ENCODE measurements around the gene OXSR1. TPM values are rescaled to one million over a fixed set of nuclear protein-coding genes. Genes with fewer than 3 reads are reported as not detected.
A peak's percentile ranks its signal among the peaks of the same experiment; 100 is the strongest.

OXSR1 gene
- total and polyA plus RNA-seq, 5 donors = 12.9 to 39.1 (median 24.1) TPM

DNA sequence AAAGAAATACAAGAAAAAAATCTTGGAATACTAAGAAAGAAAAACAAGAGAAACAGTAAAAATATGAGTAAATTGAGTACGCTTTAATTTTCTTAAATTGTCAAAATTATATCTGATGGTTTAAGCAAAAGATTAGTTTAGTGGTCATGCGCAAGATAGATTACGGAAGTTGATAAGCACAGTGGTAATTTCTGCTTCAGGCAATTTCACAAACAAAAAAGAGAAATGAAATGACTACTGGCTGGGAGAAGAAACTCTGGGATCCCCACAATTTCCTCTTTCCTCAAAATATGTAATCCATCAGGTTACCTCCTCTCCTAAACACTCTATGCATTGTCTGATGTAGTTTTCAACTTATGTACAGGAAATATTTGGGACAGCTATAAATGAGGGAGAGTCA, 17.9 kb upstream of the OXSR1 start:
- Histone ChIP-seq H3K27ac (ENCODE audit: low read length) (no peak overlapping the region), H3K9me3 (ENCODE audit: control insufficient read depth, low read length) (no peaks in the 10 kb centered on the region), H3K4me1 (ENCODE audit: control insufficient read depth, insufficient read depth, low read length) (no peaks in the 10 kb centered on the region), H3K4me3 (ENCODE audit: low read length) (no peak overlapping the region), H3K27me3 (ENCODE audit: control insufficient read depth, insufficient read depth) (no peaks in the 10 kb centered on the region)
- 90% methylated on average over 3 of the region's 3 CpGs for WGBS
- intact Hi-C loops (cut with DNase I) = no loop called here
- ATAC-seq = no peak
- DNase-seq = no peak

DNA sequence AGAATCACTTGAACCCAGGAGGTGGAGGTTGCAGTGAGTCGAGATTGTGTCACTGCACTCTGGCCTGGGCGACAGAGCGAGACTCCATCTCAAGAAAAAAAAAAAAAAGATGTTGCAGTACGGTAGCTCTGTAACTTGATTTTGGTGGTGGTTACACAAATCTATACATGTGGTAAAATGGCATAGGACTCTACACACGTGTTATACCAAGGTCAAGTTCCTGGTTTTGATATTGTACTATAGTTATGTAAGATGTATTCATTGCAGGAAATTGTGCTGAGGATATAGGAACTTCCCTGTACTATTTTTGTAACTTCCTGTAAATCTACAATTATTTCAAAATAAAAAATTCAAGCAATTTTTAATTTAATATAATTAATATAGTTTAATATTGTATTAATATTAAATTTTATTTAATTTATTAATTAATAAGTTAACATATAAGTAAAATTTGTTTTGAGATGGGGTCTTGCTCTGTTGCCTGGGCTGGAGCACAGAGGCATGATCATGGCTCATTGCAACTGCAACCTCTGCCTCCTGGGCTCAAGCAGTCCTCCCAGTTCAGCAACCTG, 16.9 kb upstream of the OXSR1 start:
- Histone ChIP-seq H3K9me3 (ENCODE audit: control insufficient read depth, low read length) (no peaks in the 10 kb centered on the region), H3K27me3 (ENCODE audit: control insufficient read depth, insufficient read depth) (no peaks in the 10 kb centered on the region), H3K4me3 (ENCODE audit: low read length) (no peak overlapping the region), H3K4me1 (ENCODE audit: control insufficient read depth, insufficient read depth, low read length) (no peaks in the 10 kb centered on the region), H3K27ac (ENCODE audit: low read length) (no peak overlapping the region)
- DNase-seq = no peak
- no peak for ATAC-seq
- intact Hi-C loops (cut with DNase I) = no loop called here
- WGBS = 77% methylated on average over 5 of the region's 5 CpGs

DNA sequence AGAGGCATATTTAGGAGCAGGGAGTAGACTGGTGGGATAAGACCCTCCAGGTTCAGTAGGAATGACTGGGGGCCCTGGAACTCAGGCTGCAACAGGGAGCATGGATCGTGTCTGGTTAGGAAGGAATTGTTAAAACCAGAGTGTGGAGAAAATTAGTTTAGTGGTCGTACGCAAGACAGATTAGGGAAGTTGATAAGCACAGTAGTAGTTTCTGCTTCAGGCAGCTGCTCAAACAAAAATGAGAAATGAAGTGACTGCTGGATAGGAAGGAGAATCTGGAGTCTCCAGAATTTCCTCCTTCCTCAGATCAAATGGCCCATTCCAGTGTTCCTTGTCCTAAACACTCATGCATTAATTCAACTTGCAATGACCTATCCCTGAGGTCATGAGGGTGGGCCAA, 15.6 kb upstream of the OXSR1 start:
- Histone ChIP-seq H3K4me1 (ENCODE audit: control insufficient read depth, insufficient read depth, low read length) (no peaks in the 10 kb centered on the region), H3K27ac (ENCODE audit: low read length) (no peak overlapping the region), H3K27me3 (ENCODE audit: control insufficient read depth, insufficient read depth) (no peaks in the 10 kb centered on the region), H3K4me3 (ENCODE audit: low read length) (no peak overlapping the region), H3K9me3 (ENCODE audit: control insufficient read depth, low read length) (no peaks in the 10 kb centered on the region)
- intact Hi-C loops (cut with DNase I) = no loop called here
- DNase-seq (no peak), ATAC-seq (peak in 1 of 2 donors; percentile 31)
- WGBS = 51% methylated on average over 3 of the region's 3 CpGs

DNA sequence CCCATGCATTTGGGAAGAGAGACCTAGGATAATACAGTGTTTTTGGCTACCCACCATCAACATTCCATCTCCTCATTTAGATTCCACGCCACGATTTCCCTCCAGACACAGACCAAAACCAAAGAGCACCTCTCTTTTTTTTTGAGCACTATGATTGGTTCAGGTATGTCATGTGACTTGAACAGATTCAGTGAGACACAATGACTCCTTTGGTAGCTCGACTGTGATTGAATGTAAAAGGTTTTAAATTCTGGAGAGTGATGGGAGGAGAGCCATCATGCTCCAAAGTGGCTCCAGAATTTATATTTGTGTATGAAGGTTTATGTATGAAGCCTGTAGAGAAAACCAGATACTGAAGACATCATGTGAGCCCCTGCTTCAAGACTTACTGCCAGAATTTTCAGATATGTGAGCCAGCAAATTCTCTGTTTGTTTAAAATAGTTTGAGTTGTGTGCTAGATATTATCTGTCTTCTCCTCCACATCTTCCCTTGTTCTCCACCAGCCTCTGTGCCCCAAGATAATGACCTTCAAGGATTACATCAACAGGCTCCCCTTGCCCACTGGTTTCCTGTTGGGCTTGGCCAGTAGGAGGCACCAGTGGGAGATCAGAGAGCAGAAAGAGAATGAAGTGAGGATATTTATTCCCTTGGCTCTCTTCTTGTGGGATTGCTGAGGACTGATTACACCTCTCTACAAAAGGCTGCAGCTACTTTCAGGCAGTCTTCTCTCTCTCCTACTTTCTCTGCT, 14.4 kb upstream of the OXSR1 start:
- 79% methylated on average over 3 of the region's 3 CpGs for WGBS
- ATAC-seq = no peak
- no peak for DNase-seq
- Histone ChIP-seq H3K27me3 (ENCODE audit: control insufficient read depth, insufficient read depth) (no peaks in the 10 kb centered on the region), H3K27ac (ENCODE audit: low read length) (no peak overlapping the region), H3K4me3 (ENCODE audit: low read length) (no peak overlapping the region), H3K9me3 (ENCODE audit: control insufficient read depth, low read length) (no peaks in the 10 kb centered on the region), H3K4me1 (ENCODE audit: control insufficient read depth, insufficient read depth, low read length) (no peaks in the 10 kb centered on the region)
- intact Hi-C loops (cut with DNase I) = no loop called here

DNA sequence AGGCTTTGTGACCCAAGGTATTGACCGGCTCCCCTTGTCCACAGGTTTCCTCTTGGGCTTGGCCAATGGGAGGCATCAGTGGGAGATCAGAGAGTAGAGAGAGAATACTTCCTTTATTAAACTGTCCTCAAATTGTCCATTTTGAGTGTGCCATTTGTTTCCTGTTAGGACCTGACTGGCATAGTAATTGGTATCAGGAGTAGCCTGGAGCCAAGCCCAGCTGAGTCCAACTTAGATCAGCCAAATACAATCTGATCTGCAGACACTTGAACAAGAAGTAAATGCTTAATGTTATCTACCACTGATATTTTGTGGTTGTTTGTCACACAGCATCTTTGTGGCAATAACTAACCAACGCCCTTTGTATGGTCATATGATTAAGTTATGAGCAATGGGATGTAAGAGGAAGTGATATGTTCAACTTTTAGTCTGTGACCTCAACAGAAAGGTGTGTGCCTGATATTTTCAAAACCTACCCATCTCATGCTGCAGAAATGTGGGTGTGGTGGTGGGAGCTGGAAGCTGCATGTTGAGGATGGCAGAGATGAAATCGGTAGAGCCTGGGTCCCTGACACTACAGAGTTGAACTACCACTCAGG, 13.6 kb upstream of the OXSR1 start:
- ATAC-seq = no peak
- intact Hi-C loops (cut with DNase I) = no loop called here
- H3K9me3 ChIP-seq (ENCODE audit: control insufficient read depth, low read length) = no peaks in the 10 kb centered on the region
- H3K4me3 ChIP-seq (ENCODE audit: low read length) = no peak overlapping the region
- 90% methylated on average over 3 of the region's 3 CpGs for WGBS
- no peak overlapping the region for H3K27ac ChIP-seq (ENCODE audit: low read length)
- H3K27me3 ChIP-seq (ENCODE audit: control insufficient read depth, insufficient read depth) = no peaks in the 10 kb centered on the region
- DNase-seq = no peak
- no peaks in the 10 kb centered on the region for H3K4me1 ChIP-seq (ENCODE audit: control insufficient read depth, insufficient read depth, low read length)

DNA sequence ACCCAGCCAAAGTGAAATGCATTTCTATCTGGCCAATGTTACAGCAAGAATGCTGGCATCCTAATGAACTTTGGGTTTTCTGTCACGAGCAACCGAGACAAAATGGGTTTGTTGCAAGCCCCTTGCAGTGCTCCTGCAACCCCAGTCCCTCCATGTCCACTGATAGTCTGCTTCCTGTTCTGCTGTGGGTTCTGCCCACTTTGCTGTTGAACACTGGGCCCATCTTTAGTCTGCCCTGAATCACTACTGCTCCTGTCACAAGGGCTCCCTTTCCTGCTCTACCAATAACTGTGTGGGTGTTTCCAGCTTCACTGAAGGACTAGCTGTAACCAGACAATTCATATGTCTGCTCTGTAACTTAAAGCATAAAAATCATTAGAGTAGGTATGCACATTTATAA, 12.7 kb upstream of the OXSR1 start:
- Histone ChIP-seq H3K27me3 (ENCODE audit: control insufficient read depth, insufficient read depth) (no peaks in the 10 kb centered on the region), H3K27ac (ENCODE audit: low read length) (no peak overlapping the region), H3K4me3 (ENCODE audit: low read length) (no peak overlapping the region), H3K9me3 (ENCODE audit: control insufficient read depth, low read length) (no peaks in the 10 kb centered on the region), H3K4me1 (ENCODE audit: control insufficient read depth, insufficient read depth, low read length) (no peaks in the 10 kb centered on the region)
- intact Hi-C loops (cut with DNase I) = no loop called here
- no peak for ATAC-seq
- 93% methylated on average over 2 of the region's 2 CpGs for WGBS
- no peak for DNase-seq

DNA sequence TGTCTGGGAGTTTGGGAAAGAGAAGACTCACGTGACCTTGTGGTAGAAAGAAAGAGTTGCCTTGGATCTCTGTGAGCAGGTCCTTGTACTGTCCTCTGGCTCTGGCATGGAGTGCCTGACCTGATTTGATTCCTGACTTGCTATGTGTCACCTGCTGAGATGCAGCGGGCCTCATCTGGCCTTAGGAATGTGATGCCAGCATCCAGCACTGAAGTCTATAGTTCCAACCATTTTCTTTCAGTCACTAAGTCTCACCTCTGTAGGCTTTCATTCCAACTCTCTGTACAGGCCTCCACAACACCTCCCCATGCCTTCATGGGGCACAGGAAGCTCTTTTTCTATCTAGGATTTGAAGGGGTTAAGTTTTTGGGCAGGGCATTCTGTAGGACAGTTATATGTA, 12.1 kb upstream of the OXSR1 start:
- no peak for ATAC-seq
- Histone ChIP-seq H3K4me1 (ENCODE audit: control insufficient read depth, insufficient read depth, low read length) (no peaks in the 10 kb centered on the region), H3K9me3 (ENCODE audit: control insufficient read depth, low read length) (no peaks in the 10 kb centered on the region), H3K4me3 (ENCODE audit: low read length) (no peak overlapping the region), H3K27me3 (ENCODE audit: control insufficient read depth, insufficient read depth) (no peaks in the 10 kb centered on the region), H3K27ac (ENCODE audit: low read length) (no peak overlapping the region)
- DNase-seq = no peak
- intact Hi-C loops (cut with DNase I) = no loop called here
- 96% methylated on average over 2 of the region's 2 CpGs for WGBS

DNA sequence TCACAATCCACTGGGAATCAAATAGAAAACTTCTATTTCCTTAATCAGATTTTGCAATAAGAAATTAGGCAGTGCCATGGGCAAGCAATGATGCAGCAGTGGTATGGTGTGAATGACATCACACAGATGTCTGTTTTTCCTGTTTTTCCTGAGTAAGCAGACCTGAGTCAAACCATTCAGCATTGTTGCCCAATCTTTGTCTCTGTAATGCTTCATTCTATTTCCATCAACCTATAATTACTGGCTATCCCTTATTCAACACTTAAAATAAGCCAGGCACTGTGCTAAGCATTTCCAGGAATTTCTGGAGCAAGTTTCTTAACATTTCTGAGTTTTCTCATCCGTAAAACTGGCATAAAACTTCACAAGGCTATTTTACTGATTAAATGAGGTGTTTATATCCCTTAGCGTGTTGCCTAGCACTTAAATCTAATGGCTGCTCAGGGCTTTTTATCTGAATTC, 11.3 kb upstream of the OXSR1 start:
- intact Hi-C loops (cut with DNase I) = no loop called here
- DNase-seq = no peak
- no peak overlapping the region for H3K4me3 ChIP-seq (ENCODE audit: low read length)
- no peaks in the 10 kb centered on the region for H3K9me3 ChIP-seq (ENCODE audit: control insufficient read depth, low read length)
- peak in 1 of 2 donors; percentile 37 for ATAC-seq
- H3K27me3 ChIP-seq (ENCODE audit: control insufficient read depth, insufficient read depth) = no peaks in the 10 kb centered on the region
- H3K4me1 ChIP-seq (ENCODE audit: control insufficient read depth, insufficient read depth, low read length) = no peaks in the 10 kb centered on the region
- 83% methylated on average over 2 of the region's 2 CpGs for WGBS
- no peak overlapping the region for H3K27ac ChIP-seq (ENCODE audit: low read length)

DNA sequence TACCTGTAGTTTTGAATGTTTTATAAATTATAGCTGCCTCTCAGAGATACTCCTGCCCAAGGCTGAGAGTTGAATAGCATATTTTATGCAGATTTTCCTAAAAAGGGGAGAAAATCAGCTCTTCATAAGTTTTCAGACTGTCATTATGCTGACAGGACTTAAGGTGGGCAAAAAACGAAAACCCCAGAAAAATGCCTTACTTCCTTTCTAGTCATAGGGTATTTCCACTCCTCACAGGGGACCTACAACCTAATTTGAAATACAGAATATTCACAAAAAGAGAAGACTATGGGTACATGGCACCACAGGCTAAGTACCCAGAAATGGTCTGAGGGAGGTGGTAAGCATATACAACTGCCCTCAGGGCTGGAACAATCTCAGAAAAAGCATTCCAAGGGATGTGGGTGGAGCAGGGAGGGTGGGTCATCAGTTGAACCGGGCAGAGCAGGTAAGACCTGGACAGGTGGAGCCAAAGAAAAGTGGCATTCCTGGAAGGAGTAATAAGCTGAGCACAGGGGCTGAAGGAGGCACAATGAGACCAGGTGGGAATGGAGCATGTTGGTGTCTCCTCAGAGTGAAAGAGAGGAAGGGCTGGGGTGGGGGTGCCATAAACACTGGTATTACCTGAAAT, 10.6 kb upstream of the OXSR1 start:
- Histone ChIP-seq H3K4me3 (ENCODE audit: low read length) (no peak overlapping the region), H3K27me3 (ENCODE audit: control insufficient read depth, insufficient read depth) (no peaks in the 10 kb centered on the region), H3K4me1 (ENCODE audit: control insufficient read depth, insufficient read depth, low read length) (no peaks in the 10 kb centered on the region), H3K27ac (ENCODE audit: low read length) (no peak overlapping the region), H3K9me3 (ENCODE audit: control insufficient read depth, low read length) (no peaks in the 10 kb centered on the region)
- 56% methylated on average over 2 of the region's 2 CpGs for WGBS
- DNase-seq = no peak
- no peak for ATAC-seq
- intact Hi-C loops (cut with DNase I) = no loop called here

DNA sequence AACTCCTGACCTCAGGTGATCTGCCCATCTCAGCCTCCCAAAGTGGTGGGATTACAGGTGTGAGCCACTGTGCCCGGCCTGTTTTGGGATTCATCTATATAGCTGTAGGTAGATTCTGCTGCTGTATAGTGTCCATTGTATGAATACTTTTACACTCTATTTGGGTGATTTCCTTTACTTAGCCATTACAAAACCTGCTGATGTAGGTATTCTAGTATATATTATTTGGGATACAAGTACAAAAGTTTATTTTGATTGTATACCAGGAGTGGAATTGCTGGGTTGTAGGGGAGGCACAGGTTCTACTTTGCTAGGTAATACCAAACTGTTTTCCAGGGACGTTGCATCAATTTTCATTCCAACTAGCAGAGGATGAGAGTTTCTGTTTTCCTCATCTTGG, 9.5 kb upstream of the OXSR1 start:
- WGBS = 93% methylated on average over 2 of the region's 2 CpGs
- ATAC-seq (no peak), DNase-seq (no peak)
- Histone ChIP-seq H3K9me3 (ENCODE audit: control insufficient read depth, low read length) (no peaks in the 10 kb centered on the region), H3K4me1 (ENCODE audit: control insufficient read depth, insufficient read depth, low read length) (no peaks in the 10 kb centered on the region), H3K4me3 (ENCODE audit: low read length) (no peak overlapping the region), H3K27me3 (ENCODE audit: control insufficient read depth, insufficient read depth) (no peaks in the 10 kb centered on the region), H3K27ac (ENCODE audit: low read length) (no peak overlapping the region)
- intact Hi-C loops (cut with DNase I) = no loop called here

DNA sequence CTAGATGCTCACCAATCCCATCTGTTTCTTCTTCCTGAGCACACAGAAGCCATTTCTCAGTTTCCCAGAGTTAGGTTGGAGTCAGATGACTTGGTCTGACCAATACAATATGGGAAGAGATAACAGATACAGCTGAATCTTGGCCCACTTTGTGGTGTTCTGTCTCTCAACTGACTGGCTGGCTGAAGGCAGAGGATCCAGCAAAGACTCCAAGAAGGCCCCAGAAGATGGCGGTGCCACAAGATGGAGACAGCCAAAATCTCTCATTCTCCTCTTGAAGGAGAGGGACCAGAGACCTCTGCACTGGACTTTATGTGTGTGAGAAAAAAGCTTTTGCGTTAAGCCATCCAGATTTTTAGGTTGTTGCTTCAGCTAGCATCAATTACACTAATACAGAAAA, 8.2 kb upstream of the OXSR1 start:
- H3K4me3 ChIP-seq (ENCODE audit: low read length) = no peak overlapping the region
- ATAC-seq (no peak), DNase-seq (no peak)
- no peaks in the 10 kb centered on the region for H3K27me3 ChIP-seq (ENCODE audit: control insufficient read depth, insufficient read depth)
- no peak overlapping the region for H3K27ac ChIP-seq (ENCODE audit: low read length)
- WGBS = 97% methylated on average over 2 of the region's 2 CpGs
- H3K9me3 ChIP-seq (ENCODE audit: control insufficient read depth, low read length) = no peaks in the 10 kb centered on the region
- H3K4me1 ChIP-seq (ENCODE audit: control insufficient read depth, insufficient read depth, low read length) = no peaks in the 10 kb centered on the region
- intact Hi-C loops (cut with DNase I) = no loop called here
